ENCODE measurements around the gene TCF7. TPM values are rescaled to one million over a fixed set of nuclear protein-coding genes. Genes with fewer than 3 reads are reported as not detected.
A peak's percentile ranks its signal among the peaks of the same experiment; 100 is the strongest.

The TCF7 gene
- polyA plus RNA-seq, 3 donors: 11.5 to 14.7 (median 14.4) TPM

DNA sequence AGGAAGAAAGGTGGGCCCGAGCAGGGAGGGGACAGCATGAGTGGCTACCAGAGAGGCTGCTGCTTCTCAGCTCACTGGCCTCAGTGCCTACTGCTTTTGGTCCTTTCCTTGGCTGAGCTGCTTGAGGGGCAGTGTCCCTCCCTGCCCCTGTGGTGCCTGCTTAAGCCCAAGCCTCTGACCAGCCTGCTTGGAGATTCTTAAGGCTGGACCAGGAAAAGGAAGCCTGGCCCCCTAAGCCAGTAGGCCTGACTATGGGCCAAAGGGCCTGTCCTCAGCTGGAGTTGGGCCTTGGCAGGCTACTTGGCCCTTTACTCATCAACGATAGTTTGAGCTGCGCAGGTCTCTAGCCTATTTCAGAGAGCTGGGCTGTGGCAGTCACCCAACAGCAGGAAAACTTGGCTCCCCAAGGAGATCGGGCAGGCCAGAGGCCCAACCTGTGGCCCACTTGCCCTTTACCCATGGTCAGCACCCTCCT is 24.9 kb downstream of the TCF7 start:
- DNase-seq (ENCODE audit: extremely low read depth in 1 of 11, low read depth in 9 of 11, low spot score in 4 of 11): no peak

DNA sequence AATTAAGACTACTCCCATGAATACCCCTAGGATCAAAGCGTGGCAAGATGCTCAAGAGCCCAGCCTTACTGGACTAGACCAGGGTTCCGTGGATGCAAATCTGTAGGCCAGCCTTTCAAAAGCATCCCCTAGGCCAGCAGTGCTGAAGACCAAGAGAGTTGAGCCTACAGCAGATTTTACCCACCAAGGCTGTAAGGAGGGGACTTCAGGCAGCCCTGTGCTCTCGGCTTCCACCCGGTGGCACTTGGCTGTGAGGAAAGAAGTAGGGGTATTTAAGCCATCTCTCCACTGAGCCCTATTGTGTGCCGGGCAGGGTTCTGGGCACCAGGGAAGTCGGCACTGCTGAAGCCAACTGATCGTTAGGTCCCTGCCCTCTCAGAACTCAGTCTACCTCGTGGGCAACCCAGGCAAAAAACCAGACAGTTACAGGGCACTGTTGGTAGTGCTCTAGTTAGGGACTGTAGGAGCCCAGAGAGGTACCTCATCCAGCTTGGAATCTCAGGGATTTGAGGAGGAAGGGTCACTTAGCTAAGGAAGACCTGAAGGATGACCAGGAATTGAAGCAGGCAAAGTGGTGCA is 25.5 kb downstream of the TCF7 start:
- DNase-seq (ENCODE audit: extremely low read depth in 1 of 11, low read depth in 9 of 11, low spot score in 4 of 11): no peak

DNA sequence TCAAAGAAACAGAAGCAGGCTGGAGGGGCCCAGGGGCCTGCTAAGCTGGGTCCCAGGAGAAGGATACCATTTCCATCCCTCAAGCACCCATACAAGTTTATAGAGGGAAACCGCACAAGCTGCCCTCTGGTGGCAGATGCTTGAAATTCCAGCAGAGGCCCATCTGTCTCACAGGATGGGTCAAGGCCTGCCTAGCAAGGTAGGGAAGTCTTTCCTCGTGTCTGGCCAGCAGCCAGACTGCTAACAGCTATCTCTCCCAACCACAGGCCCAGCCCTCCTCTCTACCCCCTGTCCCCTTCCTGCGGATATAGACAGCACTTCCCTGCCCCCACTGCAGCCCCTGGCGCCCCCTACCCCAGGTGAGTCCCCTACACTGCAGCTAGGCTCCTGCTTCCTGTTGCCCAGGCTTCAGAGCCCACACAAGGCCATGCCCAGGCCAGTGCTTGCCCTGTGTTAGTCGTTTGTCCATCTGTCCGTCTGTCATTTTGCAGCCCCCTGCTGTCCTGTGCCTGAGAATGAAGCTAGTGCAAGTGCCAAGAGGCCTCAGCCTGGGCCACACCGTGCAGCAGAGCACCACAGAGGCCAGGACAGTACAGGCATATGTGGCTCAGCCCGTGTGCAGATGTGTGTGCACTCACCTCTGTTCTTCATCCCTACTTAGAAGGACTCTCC is 26.2 kb downstream of the TCF7 start:
- DNase-seq (ENCODE audit: extremely low read depth in 1 of 11, low read depth in 9 of 11, low spot score in 4 of 11): peak in 4 of 11 donors; percentile 38 to 57 (median 45)

GRCh38 chr5:134141331-134142050 is 27.0 kb downstream of the TCF7 start:
- no peak for DNase-seq (ENCODE audit: extremely low read depth in 1 of 11, low read depth in 9 of 11, low spot score in 4 of 11)

DNA sequence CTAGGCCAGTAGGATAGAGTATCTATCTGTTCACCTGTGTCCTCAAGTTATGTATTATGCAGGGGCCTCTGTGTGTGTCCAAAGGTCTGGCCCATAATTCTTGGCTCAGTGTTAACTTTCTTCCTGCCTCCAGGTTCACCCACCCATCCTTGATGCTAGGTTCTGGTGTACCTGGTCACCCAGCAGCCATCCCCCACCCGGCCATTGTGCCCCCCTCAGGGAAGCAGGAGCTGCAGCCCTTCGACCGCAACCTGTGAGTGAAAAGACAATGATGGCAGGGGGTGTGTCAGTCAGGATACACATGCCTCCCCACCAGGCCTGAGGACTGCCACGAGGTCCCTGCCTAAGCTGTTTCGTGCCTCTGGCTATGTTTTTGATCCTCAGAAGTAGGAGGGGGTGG is 27.6 kb downstream of the TCF7 start:
- no peak for DNase-seq (ENCODE audit: extremely low read depth in 1 of 11, low read depth in 9 of 11, low spot score in 4 of 11)

GRCh38 chr5:134142806-134143205 is 28.3 kb downstream of the TCF7 start:
- DNase-seq (ENCODE audit: extremely low read depth in 1 of 11, low read depth in 9 of 11, low spot score in 4 of 11): no peak

- no peak for DNase-seq (ENCODE audit: extremely low read depth in 1 of 11, low read depth in 9 of 11, low spot score in 4 of 11)
Measured at GRCh38 chr5:134143431-134143830, 28.9 kb downstream of the TCF7 start.

- no peak for DNase-seq (ENCODE audit: extremely low read depth in 1 of 11, low read depth in 9 of 11, low spot score in 4 of 11)
Measured at GRCh38 chr5:134143944-134144941, 29.8 kb downstream of the TCF7 start.

- DNase-seq (ENCODE audit: extremely low read depth in 1 of 11, low read depth in 9 of 11, low spot score in 4 of 11): no peak
Measured at GRCh38 chr5:134145041-134145757, 30.7 kb downstream of the TCF7 start.

DNA sequence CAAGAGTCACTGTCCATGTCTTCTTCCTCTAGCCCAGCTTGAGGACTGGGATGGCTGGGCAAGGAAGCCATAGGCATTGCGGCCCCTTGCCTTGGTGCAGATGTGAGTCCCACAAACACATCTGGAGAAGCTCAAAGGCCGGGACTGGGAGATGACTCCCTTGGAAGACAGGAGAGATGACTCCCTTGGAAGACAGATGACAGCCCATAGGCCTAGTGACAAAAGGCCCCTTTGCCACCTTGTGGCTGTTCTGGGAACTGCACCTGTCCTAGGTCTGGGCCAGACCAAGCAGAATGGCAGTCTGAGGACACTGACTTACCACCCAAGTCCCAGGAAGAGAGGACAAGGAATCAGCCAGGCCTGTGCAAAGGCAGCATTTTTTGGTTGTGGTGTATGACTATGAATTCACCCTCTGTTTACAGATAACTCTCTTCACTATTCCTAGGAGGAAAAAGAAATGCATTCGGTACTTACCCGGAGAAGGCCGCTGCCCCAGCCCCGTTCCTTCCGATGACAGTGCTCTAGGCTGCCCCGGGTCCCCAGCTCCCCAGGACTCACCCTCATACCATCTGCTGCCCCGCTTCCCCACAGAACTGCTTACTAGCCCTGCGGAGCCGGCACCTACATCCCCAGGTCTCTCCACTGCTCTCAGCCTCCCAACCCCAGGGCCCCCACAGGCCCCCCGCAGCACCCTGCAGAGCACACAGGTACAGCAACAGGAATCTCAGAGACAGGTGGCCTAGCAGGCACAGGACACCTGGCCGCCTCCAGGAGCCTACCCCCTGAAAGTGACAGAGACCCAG is 31.5 kb downstream of the TCF7 start:
- DNase-seq (ENCODE audit: extremely low read depth in 1 of 11, low read depth in 9 of 11, low spot score in 4 of 11): peak; percentile 31 to 67 (median 46)

- DNase-seq (ENCODE audit: extremely low read depth in 1 of 11, low read depth in 9 of 11, low spot score in 4 of 11): no peak
Measured at GRCh38 chr5:134146651-134147518, 32.4 kb downstream of the TCF7 start.

GRCh38 chr5:134148316-134148715 is 33.8 kb downstream of the TCF7 start:
- peak in 4 of 11 donors; percentile 38 to 39 (median 38) for DNase-seq (ENCODE audit: extremely low read depth in 1 of 11, low read depth in 9 of 11, low spot score in 4 of 11)

- no peak for DNase-seq (ENCODE audit: extremely low read depth in 1 of 11, low read depth in 9 of 11, low spot score in 4 of 11)
Measured at GRCh38 chr5:134148986-134149539, 34.6 kb downstream of the TCF7 start.

GRCh38 chr5:134149571-134150303 is 35.3 kb downstream of the TCF7 start:
- no peak for DNase-seq (ENCODE audit: extremely low read depth in 1 of 11, low read depth in 9 of 11, low spot score in 4 of 11)

DNA sequence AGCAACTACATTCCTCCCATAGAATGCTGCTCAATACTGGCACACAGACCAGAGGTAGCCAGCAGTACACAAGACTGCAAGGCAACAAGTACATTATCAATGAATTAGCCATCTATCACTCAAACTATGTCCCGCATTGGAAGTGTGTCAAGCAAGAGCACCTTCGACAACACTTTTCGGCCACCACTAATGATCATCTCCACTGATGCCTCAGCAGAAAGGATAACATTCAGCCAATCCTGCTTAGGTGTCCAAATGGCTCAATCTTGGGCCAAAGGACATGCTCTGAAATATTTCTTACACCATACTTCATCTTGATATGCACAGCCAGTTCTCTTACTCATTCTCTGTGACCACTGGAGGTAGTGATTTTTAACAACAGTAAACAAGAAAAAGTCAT is 37.2 kb downstream of the TCF7 start:
- DNase-seq (ENCODE audit: extremely low read depth in 1 of 11, low read depth in 9 of 11, low spot score in 4 of 11): no peak

All from renal cortex interstitium (tissue), 11 donors.